NCI-H226 (cell line): Measurements from ENCODE around the gene EIF2AK3.
A peak's percentile ranks its signal among the peaks of the same experiment; 100 is the strongest.

Source experiments
- DNase-seq: peaks from one replicate; pipeline ENCODE4 v3.0.0-alpha.2; 2015

Gene EIF2AK3

DNA sequence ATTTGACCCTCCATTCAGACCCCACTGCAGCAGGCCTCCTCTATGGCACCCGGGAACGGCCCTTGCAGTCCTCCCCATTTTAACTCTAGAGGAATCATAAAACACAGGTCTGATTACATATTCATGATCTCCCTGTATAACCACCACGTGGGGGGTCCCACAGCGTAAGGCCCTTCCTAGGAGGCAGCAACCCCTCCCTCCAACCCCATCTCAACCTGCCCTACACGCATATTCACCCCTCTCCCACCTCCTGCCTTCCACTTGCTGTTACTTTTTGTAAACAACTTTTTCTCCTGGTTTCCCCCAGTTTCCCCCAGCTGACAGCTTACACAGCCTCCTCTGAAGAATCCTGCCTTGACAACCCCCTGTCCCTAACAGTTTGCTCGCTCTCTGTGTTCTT, 89.6 kb downstream of the EIF2AK3 start:
- no peak for DNase-seq

DNA sequence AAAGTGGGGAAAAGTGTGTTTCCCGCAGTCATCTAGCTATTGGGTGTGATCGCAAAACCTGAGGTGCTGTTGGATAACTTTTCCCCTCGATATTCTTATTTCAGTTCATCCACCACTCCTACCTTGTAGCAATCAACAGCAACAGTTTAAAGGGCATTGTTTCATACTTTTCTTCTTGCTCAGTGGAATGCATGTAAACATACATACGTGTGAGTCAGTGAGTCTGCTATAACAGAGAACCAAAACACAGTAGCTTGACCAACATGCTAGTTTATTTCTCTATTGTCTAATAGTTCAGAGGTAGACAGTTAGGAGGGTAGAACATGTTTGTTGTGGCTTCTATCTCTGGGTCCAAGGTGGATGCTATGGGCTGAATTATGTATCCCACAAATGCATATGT, 97.2 kb downstream of the EIF2AK3 start:
- DNase-seq: no peak

DNA sequence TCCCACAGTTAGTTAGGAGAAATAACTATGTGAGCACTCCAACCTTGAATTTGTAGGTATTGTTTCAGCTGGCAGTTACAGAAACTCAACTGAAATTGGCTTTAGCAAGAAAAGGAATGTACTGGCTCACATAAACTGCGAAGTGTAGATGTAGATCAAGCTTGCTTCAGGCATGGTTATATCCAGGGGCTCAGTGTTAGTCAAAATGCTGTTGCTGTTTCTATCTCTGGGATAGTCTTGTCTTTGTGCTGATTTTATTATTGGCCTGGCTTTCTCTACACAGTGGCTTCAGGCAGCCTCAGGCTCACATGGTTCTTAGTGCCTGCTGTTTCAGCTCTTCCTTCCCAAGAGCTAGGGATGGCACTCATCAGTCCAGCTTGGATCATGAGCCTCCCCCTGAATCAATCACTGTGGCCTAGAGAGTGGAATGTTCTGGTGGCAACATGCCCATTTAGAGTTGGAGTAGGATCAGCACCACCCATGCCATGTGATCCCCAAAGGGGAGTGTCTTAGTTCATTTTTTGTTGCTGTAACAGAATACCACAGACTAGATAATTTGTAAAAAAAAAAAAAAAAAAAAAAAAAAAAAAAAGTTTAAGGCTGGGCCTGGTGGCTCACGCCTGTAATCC, 105.7 kb downstream of the EIF2AK3 start:
- DNase-seq: peak; percentile 57

DNA sequence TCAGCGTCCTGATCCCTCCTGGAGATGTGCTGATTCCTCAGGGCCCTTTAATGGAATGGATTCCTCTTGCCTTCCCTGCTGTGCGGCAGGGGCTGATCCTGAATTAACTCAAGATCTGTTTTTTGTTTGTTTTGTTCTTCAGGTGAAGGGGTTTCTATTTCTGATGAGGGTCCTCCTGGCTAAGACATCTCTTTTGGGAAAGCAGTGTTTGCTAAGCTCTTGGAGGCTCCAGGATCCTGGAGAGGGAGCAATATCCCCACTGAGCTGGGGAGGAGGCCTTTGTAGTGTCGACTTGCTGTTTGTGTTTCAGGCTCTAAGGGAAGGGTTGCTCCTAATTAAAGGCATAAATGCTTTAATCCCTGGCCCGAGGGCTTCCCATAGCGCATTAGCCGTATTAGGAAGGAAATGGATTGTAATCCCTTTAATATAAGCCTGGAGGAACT, 109.5 kb downstream of the EIF2AK3 start:
- no peak for DNase-seq
